Brain microvascular endothelial cell (primary cell): ENCODE data around the gene LLGL2.

ENCODE experiments used
- DNase-seq: peaks from one replicate; pipeline ENCODE4 v3.0.0-alpha.2; 2020
- H3K27ac ChIP-seq: fragments of 250-450 bp; sonication (Bioruptor Pico); 2 replicates; pipeline ENCODE4 v1.5.1; 2020; ENCODE audit warnings: mild to moderate bottlenecking, moderate library complexity
- H3K27me3 ChIP-seq: fragments of 250-450 bp; sonication (Bioruptor Pico); replicated peaks from 2 replicates; pipeline ENCODE4 v1.5.1; 2020; ENCODE audit warnings: mild to moderate bottlenecking
- H3K36me3 ChIP-seq: fragments of 250-450 bp; sonication (Bioruptor Pico); replicated peaks from 2 replicates; pipeline ENCODE4 v1.5.1; 2020; ENCODE audit warnings: mild to moderate bottlenecking
- H3K4me3 ChIP-seq: 2 replicates; pipeline ENCODE4 v1.5.1; 2011; ENCODE audit warnings: low read depth, mild to moderate bottlenecking, control low read depth, low read length, moderate library complexity
- in situ Hi-C: cut with HindIII; loops from 2 replicates; pipeline ENCODE4 v1.10.0; 2017; ENCODE audit warnings: low sequenced_read_pairs, low pct_ligation_motif_present
- TF ChIP-seq, protein P1 (sequence below): IDR thresholded peaks from 2 replicates; pipeline ENCODE4 v1.5.1; 2011; ENCODE audit warnings: low read depth, mild to moderate bottlenecking, moderate library complexity, low read length, control low read depth, inconsistent platforms; ENCODE audit errors: missing control alignments

The LLGL2 gene

DNA sequence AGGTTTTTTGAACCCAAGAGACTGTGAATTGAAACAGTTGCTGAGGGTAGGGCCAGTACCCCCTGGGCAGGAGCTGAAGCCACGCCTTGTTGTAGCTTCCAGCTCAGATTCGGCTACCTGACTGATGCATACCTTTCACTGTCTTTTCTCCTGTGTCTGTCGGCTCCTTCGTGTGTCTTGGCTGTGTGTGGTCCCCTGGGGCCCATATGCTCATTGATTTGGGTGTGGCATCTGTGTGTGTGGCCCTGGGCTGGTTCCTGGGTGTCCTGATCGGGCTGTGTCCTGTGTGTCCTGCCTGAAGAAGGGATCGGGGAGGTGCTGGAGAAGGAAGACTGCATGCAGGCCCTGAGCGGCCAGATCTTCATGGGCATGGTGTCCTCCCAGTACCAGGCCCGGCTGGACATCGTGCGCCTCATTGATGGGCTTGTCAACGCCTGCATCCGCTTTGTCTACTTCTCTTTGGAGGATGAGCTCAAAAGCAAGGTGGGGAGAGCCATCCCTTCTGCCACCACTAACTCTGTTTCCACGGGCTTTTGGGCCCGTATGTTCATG, 31.1 kb upstream of the LLGL2 start:
- H3K27me3 ChIP-seq = no peaks in the 10 kb centered on the region
- H3K36me3 ChIP-seq = peaks cover 29% of the 10 kb centered on the region
- TF ChIP-seq, protein P1, sequence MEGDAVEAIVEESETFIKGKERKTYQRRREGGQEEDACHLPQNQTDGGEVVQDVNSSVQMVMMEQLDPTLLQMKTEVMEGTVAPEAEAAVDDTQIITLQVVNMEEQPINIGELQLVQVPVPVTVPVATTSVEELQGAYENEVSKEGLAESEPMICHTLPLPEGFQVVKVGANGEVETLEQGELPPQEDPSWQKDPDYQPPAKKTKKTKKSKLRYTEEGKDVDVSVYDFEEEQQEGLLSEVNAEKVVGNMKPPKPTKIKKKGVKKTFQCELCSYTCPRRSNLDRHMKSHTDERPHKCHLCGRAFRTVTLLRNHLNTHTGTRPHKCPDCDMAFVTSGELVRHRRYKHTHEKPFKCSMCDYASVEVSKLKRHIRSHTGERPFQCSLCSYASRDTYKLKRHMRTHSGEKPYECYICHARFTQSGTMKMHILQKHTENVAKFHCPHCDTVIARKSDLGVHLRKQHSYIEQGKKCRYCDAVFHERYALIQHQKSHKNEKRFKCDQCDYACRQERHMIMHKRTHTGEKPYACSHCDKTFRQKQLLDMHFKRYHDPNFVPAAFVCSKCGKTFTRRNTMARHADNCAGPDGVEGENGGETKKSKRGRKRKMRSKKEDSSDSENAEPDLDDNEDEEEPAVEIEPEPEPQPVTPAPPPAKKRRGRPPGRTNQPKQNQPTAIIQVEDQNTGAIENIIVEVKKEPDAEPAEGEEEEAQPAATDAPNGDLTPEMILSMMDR = no peak
- no peak for DNase-seq
- H3K27ac ChIP-seq = no peak overlapping the region
- in situ Hi-C loops = no loop called here
- no peak overlapping the region for H3K4me3 ChIP-seq

DNA sequence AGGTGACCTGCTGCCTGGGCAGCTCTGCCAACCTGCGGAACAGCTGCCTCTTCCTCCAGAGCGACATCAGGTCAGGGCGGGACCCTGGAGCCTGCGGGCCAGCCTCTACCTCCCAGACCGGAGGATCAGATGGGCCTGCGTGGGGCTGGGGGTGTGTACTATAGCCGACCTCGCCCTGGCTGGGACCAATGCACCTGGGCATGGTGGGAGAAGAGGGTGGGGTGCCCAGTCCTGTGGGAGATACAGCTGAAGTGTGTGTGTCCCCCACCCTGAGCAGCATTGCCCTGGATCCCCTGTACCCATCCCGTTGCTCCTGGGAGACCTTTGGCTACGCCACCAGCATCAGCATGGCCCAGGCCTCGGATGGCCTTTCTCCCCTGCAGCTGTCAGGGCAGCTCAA, 29.5 kb upstream of the LLGL2 start:
- H3K4me3 ChIP-seq = no peak overlapping the region
- in situ Hi-C loops = no loop called here
- TF ChIP-seq, protein P1 = no peak
- H3K27ac ChIP-seq = no peak overlapping the region
- DNase-seq = no peak
- H3K27me3 ChIP-seq = no peaks in the 10 kb centered on the region
- H3K36me3 ChIP-seq = peaks cover 29% of the 10 kb centered on the region

DNA sequence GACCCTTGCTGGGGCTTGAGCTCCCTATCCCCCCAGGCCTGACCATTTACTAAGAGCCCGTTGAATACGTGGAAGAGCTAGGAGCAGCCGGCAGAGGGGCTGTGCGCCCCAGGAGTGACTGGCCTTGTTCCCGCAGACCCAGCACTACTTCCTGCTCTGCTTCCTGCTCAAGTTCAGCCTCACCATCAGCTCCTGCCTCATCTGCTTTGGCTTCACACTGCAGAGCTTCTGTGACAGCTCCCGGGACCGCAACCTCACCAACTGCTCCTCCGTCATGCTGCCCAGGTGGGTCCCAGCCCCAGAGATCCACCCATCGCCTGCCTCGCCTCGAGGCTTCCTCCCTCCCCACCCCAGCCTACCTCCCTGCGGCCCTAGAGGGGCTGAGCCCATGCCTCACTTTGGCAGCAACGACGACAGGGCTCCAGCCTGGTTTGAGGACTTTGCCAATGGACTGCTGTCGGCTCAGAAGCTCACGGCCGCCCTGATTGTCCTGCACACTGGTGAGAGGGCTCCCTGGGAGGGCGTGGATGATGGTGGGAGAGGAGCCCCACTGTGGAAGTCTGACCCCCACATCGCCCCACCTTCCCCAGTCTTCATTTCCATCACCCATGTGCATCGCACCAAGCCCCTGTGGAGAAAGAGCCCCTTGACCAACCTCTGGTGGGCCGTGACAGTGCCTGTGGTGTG, 27.3 kb upstream of the LLGL2 start:
- in situ Hi-C loops = no loop called here
- TF ChIP-seq, protein P1 = no peak
- Histone ChIP-seq H3K4me3 (no peak overlapping the region), H3K27ac (no peak overlapping the region), H3K27me3 (no peaks in the 10 kb centered on the region), H3K36me3 (peaks cover 29% of the 10 kb centered on the region)
- DNase-seq = no peak

DNA sequence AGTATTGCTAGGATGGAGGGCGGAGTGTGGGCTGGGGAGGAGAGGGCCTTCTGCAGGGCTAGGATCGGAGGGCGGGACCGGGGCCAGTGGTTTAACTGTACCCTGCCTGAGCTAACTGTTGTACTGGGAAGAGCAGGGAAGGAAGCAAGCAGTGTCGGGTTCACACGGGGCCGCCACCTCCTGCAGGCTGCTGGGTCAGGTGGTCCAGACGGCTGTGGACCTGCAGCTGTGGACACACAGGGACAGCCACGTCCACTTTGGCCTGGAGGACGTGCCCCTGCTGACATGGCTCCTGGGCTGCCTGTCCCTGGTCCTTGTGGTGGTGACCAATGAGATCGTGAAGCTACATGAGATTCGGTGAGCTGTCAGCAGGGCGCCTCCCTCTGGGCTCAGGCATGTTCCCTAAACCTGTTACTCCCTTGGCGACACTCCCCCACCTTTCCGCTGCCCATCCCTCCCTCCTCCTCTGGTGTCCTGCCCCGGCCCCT, 26.7 kb upstream of the LLGL2 start:
- Histone ChIP-seq H3K27ac (no peak overlapping the region), H3K36me3 (peaks cover 25% of the 10 kb centered on the region), H3K27me3 (no peaks in the 10 kb centered on the region), H3K4me3 (no peak overlapping the region)
- DNase-seq = no peak
- in situ Hi-C loops = no loop called here
- TF ChIP-seq, protein P1 = no peak

DNA sequence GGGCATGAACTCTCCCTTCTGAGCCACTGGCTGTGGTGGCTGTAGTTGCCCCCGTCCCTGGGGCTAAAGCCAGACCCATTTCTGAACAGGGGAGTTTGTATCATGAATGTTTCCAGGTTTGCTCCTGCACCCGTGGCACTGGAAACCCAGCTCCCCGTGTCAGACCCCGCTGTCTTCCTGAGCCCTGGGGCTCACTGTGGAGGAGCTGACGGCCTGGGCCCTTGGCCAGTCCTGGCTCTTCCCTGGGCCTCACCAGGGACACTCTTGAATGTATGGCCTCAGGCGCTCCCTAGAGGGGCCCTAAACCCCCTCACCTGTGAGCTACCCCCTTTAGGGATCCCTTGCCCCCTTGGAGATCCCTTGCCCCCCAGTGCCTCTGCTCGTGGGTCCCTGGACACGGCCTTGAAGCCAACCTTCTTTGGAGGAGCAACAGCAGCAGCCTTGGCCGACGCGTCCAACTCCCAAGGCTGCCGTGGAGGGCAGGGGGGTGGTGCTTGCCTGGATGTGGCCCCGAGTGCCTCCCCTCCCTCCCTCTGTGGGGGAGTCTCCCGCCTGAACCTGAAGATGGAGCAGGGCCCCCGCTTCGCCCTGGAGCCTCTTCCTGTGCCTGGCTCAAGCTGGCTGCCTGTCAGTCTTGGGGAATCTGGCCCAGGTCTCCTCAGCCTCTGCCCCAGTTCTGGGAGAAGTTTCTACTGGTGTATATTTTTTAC, 26.0 kb upstream of the LLGL2 start:
- no peak for DNase-seq
- H3K36me3 ChIP-seq = peaks cover 24% of the 10 kb centered on the region
- TF ChIP-seq, protein P1 = no peak
- H3K4me3 ChIP-seq = no peak overlapping the region
- in situ Hi-C loops = no loop called here
- no peak overlapping the region for H3K27ac ChIP-seq
- no peaks in the 10 kb centered on the region for H3K27me3 ChIP-seq
